Measurements from ENCODE around the gene CFAP221.

DNA sequence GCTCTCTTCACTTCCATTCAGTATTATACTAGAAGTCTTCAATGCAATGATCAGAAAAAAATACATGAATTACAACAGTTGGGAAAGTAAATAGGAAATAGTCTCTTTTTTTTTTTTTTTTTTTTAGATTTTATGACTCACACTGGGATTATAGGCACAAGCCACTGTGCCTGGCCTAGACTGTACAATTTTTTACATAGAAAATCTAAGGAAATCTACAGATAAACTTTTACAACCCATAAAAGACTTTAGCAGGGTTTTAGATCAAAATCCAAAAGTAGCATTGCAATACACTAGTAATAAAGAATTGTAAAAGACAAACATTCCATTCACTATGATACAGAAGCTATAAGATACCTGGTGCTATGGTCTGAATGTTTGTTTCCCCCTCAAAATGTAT, 39.0 kb downstream of the CFAP221 start:
- TF ChIP-seq CTCF (IDR thresholded peaks at IDR 0.05), result no peak
- no peak for TF ChIP-seq POLR2A (IDR thresholded peaks at IDR 0.05)

Measured in uterus (tissue), 2 donors.